ENCODE results near the gene DNAJC17. TPM values are rescaled to one million over a fixed set of nuclear protein-coding genes. Genes with fewer than 3 reads are reported as not detected.
A peak's percentile ranks its signal among the peaks of the same experiment; 100 is the strongest.

Gene DNAJC17
- total RNA-seq = 10 to 100 TPM; 12.8 to 47.4 TPM
- polyA plus RNA-seq (ENCODE audit: insufficient read length in 2 of 2) = 10 to 100 TPM; 27.1 to 34.9 TPM
- long read RNA-seq, donor 1, partial matches to known transcripts = 0 of 11 reads
- long read RNA-seq, donor 1, other reads (novel, unspliced or antisense) = 7 of 11 reads
- long read RNA-seq, donor 2, partial matches to known transcripts = 0 of 1 reads
- long read RNA-seq, donor 2, other reads (novel, unspliced or antisense) = 0 of 1 reads
- long read RNA-seq, donor 3, partial matches to known transcripts = 0 of 3 reads
- long read RNA-seq, donor 3, other reads (novel, unspliced or antisense) = 0 of 3 reads
- long read RNA-seq, donor 4, transcript DNAJC17-201 (11 exons, 3,731 nt) = major isoform, 18 of 43 reads
- long read RNA-seq, donor 4, partial matches to known transcripts = 24 of 43 reads
- long read RNA-seq, donor 4, other reads (novel, unspliced or antisense) = 0 of 43 reads

- peaks cover 22% of the 10 kb centered on the region for H3K36me3 ChIP-seq (ENCODE audit: control insufficient read depth, insufficient read depth, low read length)
- H3K27me3 ChIP-seq (ENCODE audit: control insufficient read depth, insufficient read depth, low read length) = no peaks in the 10 kb centered on the region
- peak; percentile 93 to 99 (median 96) for DNase-seq (ENCODE audit: low read depth in 4 of 6, low spot score in 6 of 6)
- H3K27ac ChIP-seq (ENCODE audit: low read depth, low read length) = peak within 1 kb of the TSS; percentile 97
- H3K4me3 ChIP-seq (ENCODE audit: low read depth, low read length) = peak within 1 kb of the TSS; percentile 100
- H3K4me1 ChIP-seq (ENCODE audit: control insufficient read depth, insufficient read depth, low read length) = peaks cover 28% of the 10 kb centered on the region
- H3K9me3 ChIP-seq (ENCODE audit: control insufficient read depth, insufficient read depth, low read length) = no peaks in the 10 kb centered on the region
- WGBS (ENCODE audit: insufficient coverage) = 0% methylated on average over 63 of the region's 64 CpGs
These were observed at the start of gene DNAJC17, which contains the start of gene ZFYVE19 for GRCh38 chr15:40807028-40807887. Gene DNAJC17 (minus strand): TSS chr15:40807473. CDS start chr15:40807446, 27 bp downstream. Gene ZFYVE19 (plus strand): TSS chr15:40807089. CDS start chr15:40807590, 501 bp downstream.

- H3K27me3 ChIP-seq (ENCODE audit: control insufficient read depth, insufficient read depth, low read length) = no peaks in the 10 kb centered on the region
- no peak overlapping the region for H3K4me3 ChIP-seq (ENCODE audit: low read depth, low read length)
- no peaks in the 10 kb centered on the region for H3K9me3 ChIP-seq (ENCODE audit: control insufficient read depth, insufficient read depth, low read length)
- 83% methylated on average over 5 of the region's 8 CpGs for WGBS (ENCODE audit: insufficient coverage)
- H3K4me1 ChIP-seq (ENCODE audit: control insufficient read depth, insufficient read depth, low read length) = peaks cover 6% of the 10 kb centered on the region
- H3K36me3 ChIP-seq (ENCODE audit: control insufficient read depth, insufficient read depth, low read length) = peaks cover 6% of the 10 kb centered on the region
- no peak for DNase-seq (ENCODE audit: low read depth in 4 of 6, low spot score in 6 of 6)
- no peak overlapping the region for H3K27ac ChIP-seq (ENCODE audit: low read depth, low read length)
These were observed 49.5 kb upstream of the DNAJC17 start for GRCh38 chr15:40856746-40857145.

GRCh38 chr15:40855706-40856234, 48.5 kb upstream of the DNAJC17 start:
- no peaks in the 10 kb centered on the region for H3K9me3 ChIP-seq (ENCODE audit: control insufficient read depth, insufficient read depth, low read length)
- H3K4me1 ChIP-seq (ENCODE audit: control insufficient read depth, insufficient read depth, low read length) = peaks cover 6% of the 10 kb centered on the region
- H3K27me3 ChIP-seq (ENCODE audit: control insufficient read depth, insufficient read depth, low read length) = no peaks in the 10 kb centered on the region
- WGBS (ENCODE audit: insufficient coverage) = 80% methylated on average over 7 of the region's 13 CpGs
- peaks cover 6% of the 10 kb centered on the region for H3K36me3 ChIP-seq (ENCODE audit: control insufficient read depth, insufficient read depth, low read length)
- no peak overlapping the region for H3K27ac ChIP-seq (ENCODE audit: low read depth, low read length)
- DNase-seq (ENCODE audit: low read depth in 4 of 6, low spot score in 6 of 6) = no peak
- no peak overlapping the region for H3K4me3 ChIP-seq (ENCODE audit: low read depth, low read length)

GRCh38 chr15:40854161-40854560, 46.9 kb upstream of the DNAJC17 start:
- DNase-seq (ENCODE audit: low read depth in 4 of 6, low spot score in 6 of 6) = no peak
- WGBS (ENCODE audit: insufficient coverage) = 57% methylated on average over 7 of the region's 10 CpGs

GRCh38 chr15:40853241-40853890, 46.1 kb upstream of the DNAJC17 start:
- no peak for DNase-seq (ENCODE audit: low read depth in 4 of 6, low spot score in 6 of 6)
- Histone ChIP-seq H3K36me3 (ENCODE audit: control insufficient read depth, insufficient read depth, low read length) (peaks cover 6% of the 10 kb centered on the region), H3K4me1 (ENCODE audit: control insufficient read depth, insufficient read depth, low read length) (peaks cover 6% of the 10 kb centered on the region), H3K27me3 (ENCODE audit: control insufficient read depth, insufficient read depth, low read length) (no peaks in the 10 kb centered on the region), H3K27ac (ENCODE audit: low read depth, low read length) (no peak overlapping the region), H3K9me3 (ENCODE audit: control insufficient read depth, insufficient read depth, low read length) (no peaks in the 10 kb centered on the region), H3K4me3 (ENCODE audit: low read depth, low read length) (no peak overlapping the region)
- WGBS (ENCODE audit: insufficient coverage) = 93% methylated on average over 14 of the region's 16 CpGs

More at GRCh38 chr15:40854161-40854560, 46.9 kb upstream of the DNAJC17 start:
- Histone ChIP-seq H3K4me3 (ENCODE audit: low read depth, low read length) (no peak overlapping the region), H3K36me3 (ENCODE audit: control insufficient read depth, insufficient read depth, low read length) (peaks cover 6% of the 10 kb centered on the region), H3K27ac (ENCODE audit: low read depth, low read length) (no peak overlapping the region), H3K27me3 (ENCODE audit: control insufficient read depth, insufficient read depth, low read length) (no peaks in the 10 kb centered on the region), H3K4me1 (ENCODE audit: control insufficient read depth, insufficient read depth, low read length) (peaks cover 6% of the 10 kb centered on the region), H3K9me3 (ENCODE audit: control insufficient read depth, insufficient read depth, low read length) (no peaks in the 10 kb centered on the region)

GRCh38 chr15:40852529-40852928, 45.3 kb upstream of the DNAJC17 start:
- H3K36me3 ChIP-seq (ENCODE audit: control insufficient read depth, insufficient read depth, low read length) = peaks cover 6% of the 10 kb centered on the region
- H3K27ac ChIP-seq (ENCODE audit: low read depth, low read length) = no peak overlapping the region
- H3K27me3 ChIP-seq (ENCODE audit: control insufficient read depth, insufficient read depth, low read length) = peaks cover 3% of the 10 kb centered on the region
- no peak overlapping the region for H3K4me3 ChIP-seq (ENCODE audit: low read depth, low read length)
- no peak for DNase-seq (ENCODE audit: low read depth in 4 of 6, low spot score in 6 of 6)
- H3K9me3 ChIP-seq (ENCODE audit: control insufficient read depth, insufficient read depth, low read length) = no peaks in the 10 kb centered on the region
- no CpG with 5 or more reads among the region's 5 CpGs for WGBS (ENCODE audit: insufficient coverage)
- H3K4me1 ChIP-seq (ENCODE audit: control insufficient read depth, insufficient read depth, low read length) = peaks cover 2% of the 10 kb centered on the region

- peaks cover 6% of the 10 kb centered on the region for H3K36me3 ChIP-seq (ENCODE audit: control insufficient read depth, insufficient read depth, low read length)
- no peaks in the 10 kb centered on the region for H3K4me1 ChIP-seq (ENCODE audit: control insufficient read depth, insufficient read depth, low read length)
- no peaks in the 10 kb centered on the region for H3K9me3 ChIP-seq (ENCODE audit: control insufficient read depth, insufficient read depth, low read length)
- H3K27ac ChIP-seq (ENCODE audit: low read depth, low read length) = no peak overlapping the region
- WGBS (ENCODE audit: insufficient coverage) = 81% methylated on average over 6 of the region's 8 CpGs
- H3K4me3 ChIP-seq (ENCODE audit: low read depth, low read length) = no peak overlapping the region
- H3K27me3 ChIP-seq (ENCODE audit: control insufficient read depth, insufficient read depth, low read length) = peaks cover 18% of the 10 kb centered on the region
- DNase-seq (ENCODE audit: low read depth in 4 of 6, low spot score in 6 of 6) = no peak
These were observed 43.4 kb upstream of the DNAJC17 start for GRCh38 chr15:40850576-40851112.

GRCh38 chr15:40847223-40847961, 40.1 kb upstream of the DNAJC17 start:
- no peak for DNase-seq (ENCODE audit: low read depth in 4 of 6, low spot score in 6 of 6)
- Histone ChIP-seq H3K27ac (ENCODE audit: low read depth, low read length) (no peak overlapping the region), H3K36me3 (ENCODE audit: control insufficient read depth, insufficient read depth, low read length) (no peaks in the 10 kb centered on the region), H3K9me3 (ENCODE audit: control insufficient read depth, insufficient read depth, low read length) (no peaks in the 10 kb centered on the region), H3K4me3 (ENCODE audit: low read depth, low read length) (no peak overlapping the region), H3K4me1 (ENCODE audit: control insufficient read depth, insufficient read depth, low read length) (peaks cover 16% of the 10 kb centered on the region), H3K27me3 (ENCODE audit: control insufficient read depth, insufficient read depth, low read length) (peaks cover 46% of the 10 kb centered on the region)
- 61% methylated on average over 4 of the region's 7 CpGs for WGBS (ENCODE audit: insufficient coverage)
